GM12878 (cell line): Measurements from ENCODE around the gene MARCHF10. TPM values are rescaled to one million over a fixed set of nuclear protein-coding genes. Genes with fewer than 3 reads are reported as not detected.

Experiments used
- ATAC-seq: fragments of 200-7000 bp; cut with Tn5 transposase; 3 replicates; pipeline ENCODE4 v1.9.1; 2020; ENCODE audit warnings: mild to moderate bottlenecking, moderate library complexity
- BruUV-seq: library from RNA; stranded (reverse); fragments of 400-500 nt; replicated peaks from 2 replicates; lab custom pipeline; 2021; lab: Mats Ljungman, UMichigan
- CTCF ChIA-PET: fragments of 300-600 bp; sonication (Branson Sonifier 250); formaldehyde crosslinking; extraction: SDS; loops from one replicate; lab custom pipeline; 2021; ENCODE audit warnings: inconsistent platforms; lab: Yijun Ruan, JAX
- POLR2A ChIA-PET: fragments of 350-600 bp; formaldehyde crosslinking; extraction: SDS; loops from one replicate; lab custom pipeline; 2021; ENCODE audit warnings: inconsistent platforms; lab: Charles Lee
- RAD21 ChIA-PET: fragments of 300-600 bp; sonication (Branson Sonifier 250); formaldehyde crosslinking; loops from one replicate; lab custom pipeline; 2023; ENCODE audit warnings: antibody characterized with exemption; ENCODE audit not compliant: unreplicated experiment; lab: Charles Lee
- SMC1A ChIA-PET: fragments of 300-600 bp; sonication (Branson Sonifier 250); formaldehyde crosslinking; loops from one replicate; lab custom pipeline; 2023; ENCODE audit not compliant: unreplicated experiment, uncharacterized antibody; lab: Charles Lee
- DNase-seq: peaks from one replicate; pipeline ENCODE4 v3.0.0-alpha.2; 2011; ENCODE audit warnings: low read depth, low spot score
- FAIRE-seq: peaks from 3 replicates; lab custom pipeline; 2011; peaks lifted over from hg19 to GRCh38; lab: Jason Lieb, UNC
- H2AFZ ChIP-seq: 2 replicates; pipeline ENCODE4 v1.6.0; 2011; ENCODE audit warnings: low read depth, low read length, control low read depth; ENCODE audit not compliant: control insufficient read depth
- H3K27ac ChIP-seq: 2 replicates; pipeline ENCODE4 v1.5.1; 2011; ENCODE audit warnings: control low read depth; ENCODE audit not compliant: control insufficient read depth, insufficient read depth
- H3K27me3 ChIP-seq, 2 experiments: replicated peaks in 1 of 2; 2 replicates each; pipeline versions ENCODE4 v1.6.0 to v1.6.1; 2011; ENCODE audit warnings: low read length in 1 of 2; ENCODE audit not compliant: control insufficient read depth in 2 of 2, insufficient read depth in 2 of 2
- H3K36me3 ChIP-seq, 2 experiments: 2 replicates each; pipeline ENCODE4 v1.5.1; 2011; ENCODE audit warnings: low read length in 1 of 2; ENCODE audit not compliant: control insufficient read depth in 2 of 2, insufficient read depth in 2 of 2
- H3K4me1 ChIP-seq: 2 replicates; pipeline ENCODE4 v1.6.1; 2011; ENCODE audit warnings: mild to moderate bottlenecking, low read length, moderate library complexity, mixed read lengths; ENCODE audit not compliant: control insufficient read depth, insufficient read depth
- H3K4me2 ChIP-seq: 2 replicates; pipeline ENCODE4 v1.6.0; 2011; ENCODE audit warnings: control low read depth; ENCODE audit not compliant: control insufficient read depth, insufficient read depth
- H3K4me3 ChIP-seq: fragments of 200-600 bp; sonication (generic); 2 replicates; pipeline ENCODE4 v1.5.1; 2016
- H3K79me2 ChIP-seq: 2 replicates; pipeline ENCODE4 v1.6.0; 2011; ENCODE audit warnings: low read length; ENCODE audit not compliant: control insufficient read depth, insufficient read depth
- H3K9ac ChIP-seq: 2 replicates; pipeline ENCODE4 v1.8.0; 2011; ENCODE audit warnings: low read length, control low read depth, mixed read lengths; ENCODE audit not compliant: control insufficient read depth, insufficient read depth
- H3K9me3 ChIP-seq: replicated peaks from 3 replicates; pipeline ENCODE4 v1.5.1; 2011; ENCODE audit warnings: mild to moderate bottlenecking, low read length; ENCODE audit not compliant: control insufficient read depth, insufficient read depth
- H4K20me1 ChIP-seq: 2 replicates; pipeline ENCODE4 v1.6.0; 2011; ENCODE audit not compliant: control insufficient read depth, insufficient read depth
- ASH2L ChIP-seq: fragments of 300-600, 200-600 bp; sonication (generic); IDR thresholded peaks from 2 replicates; pipeline ENCODE4 v1.6.1; 2017; ENCODE audit warnings: low read depth, mild to moderate bottlenecking, borderline replicate concordance
- BMI1 ChIP-seq: fragments of 450-650 bp; IDR thresholded peaks from 2 replicates; pipeline ENCODE4 v1.6.1; 2016; ENCODE audit warnings: mild to moderate bottlenecking, moderate library complexity, borderline replicate concordance
- IKZF1 ChIP-seq: fragments of 450-650 bp; conservative IDR thresholded peaks from 2 replicates; pipeline ENCODE4 v1.6.1; 2017; ENCODE audit warnings: antibody characterized with exemption, mild to moderate bottlenecking
- JUND ChIP-seq: IDR thresholded peaks from 2 replicates; pipeline ENCODE4 v1.6.1; 2012; ENCODE audit warnings: low read depth, mild to moderate bottlenecking, low read length, improper control_type of control experiment, moderate library complexity
- MTA3 ChIP-seq: IDR thresholded peaks from 2 replicates; pipeline ENCODE4 v1.6.1; 2012; ENCODE audit warnings: low read length, inconsistent platforms, borderline replicate concordance
- MYC ChIP-seq: IDR thresholded peaks from 2 replicates; pipeline ENCODE4 v1.6.1; 2011; ENCODE audit warnings: mild to moderate bottlenecking, low read length, moderate library complexity, inconsistent platforms; ENCODE audit not compliant: insufficient read depth, insufficient replicate concordance, insufficient read length, severe bottlenecking
- POLR2AphosphoS2 ChIP-seq: IDR thresholded peaks from 2 replicates; pipeline ENCODE4 v1.6.1; 2011; ENCODE audit warnings: low read depth, mild to moderate bottlenecking, low read length, improper control_type of control experiment, moderate library complexity
- STAT3 ChIP-seq: IDR thresholded peaks from 2 replicates; pipeline ENCODE4 v1.6.1; 2011; ENCODE audit warnings: low read depth, low read length, improper control_type of control experiment
- WRNIP1 ChIP-seq: IDR thresholded peaks from 2 replicates; pipeline ENCODE4 v1.6.1; 2011; ENCODE audit warnings: low read depth, low read length, improper control_type of control experiment, borderline replicate concordance
- ZBED1 ChIP-seq: IDR thresholded peaks from 2 replicates; pipeline ENCODE4 v1.6.1; 2016; ENCODE audit warnings: borderline replicate concordance
- WGBS: methylation state at CpG from one replicate; pipeline ENCODE4 v1.1.6; 2016; ENCODE audit warnings: low lambda C conversion rate; ENCODE audit not compliant: insufficient replicate concordance, insufficient coverage; ENCODE audit errors: missing lambda C conversion rate; 5-methylcytosine and 5-hydroxymethylcytosine counted together
- in situ Hi-C: fragments of 300-500 bp; cut with MboI; formaldehyde crosslinking; loops from 9 replicates; pipeline ENCODE4 v1.14.3; 2018; ENCODE audit warnings: mixed read lengths
- intact Hi-C: fragments of 100-400 bp; cut with micrococcal nuclease; formaldehyde crosslinking; loops from one replicate; pipeline ENCODE4 v1.14.2; 2022; ENCODE audit not compliant: unreplicated experiment
- polyA plus RNA-seq, 11 experiments: library from polyadenylated mRNA; depleted of rRNA in 4 of 11; unstranded in 6 of 11; stranded (reverse) in 5 of 11; fragments of >200 nt; fragmentation: Nextera tagmentation in 4 of 11; fragmentation: Illumina TruSeq in 1 of 11; extraction: Ambion mirVana in 4 of 11; extraction: Trizol in 1 of 11; gene quantifications; 1 replicate in 1 of 11; 2 replicates in 10 of 11; pipeline versions ENCODE4 v1.2.1 to v1.2.3, GENCODE V29; 2011 to 2016; ENCODE audit warnings: inconsistent platforms in 2 of 11, missing spikeins in 2 of 11, low read depth in 1 of 11
- total RNA-seq, 4 experiments: library from RNA; depleted of rRNA in 3 of 4; stranded (reverse); fragments of >200 nt in 3 of 4; fragmentation: Illumina TruSeq in 1 of 4; extraction: Trizol in 1 of 4; gene quantifications; 2 replicates each; pipeline versions ENCODE4 v1.2.1 to v1.2.3, GENCODE V29; 2013 to 2021
- TF ChIP-seq, protein P1 (sequence below): fragments of 450-650 bp; formaldehyde crosslinking; IDR thresholded peaks from 2 replicates; pipeline ENCODE4 v1.4.0; 2020; ENCODE audit warnings: mild to moderate bottlenecking, moderate library complexity
- TF ChIP-seq, protein P2 (sequence below): fragments of 450-650 bp; IDR thresholded peaks from 2 replicates; pipeline ENCODE4 v1.6.1; 2016; ENCODE audit warnings: mild to moderate bottlenecking, moderate library complexity, borderline replicate concordance
- TF ChIP-seq, protein P3 (sequence below): IDR thresholded peaks from 2 replicates; pipeline ENCODE4 v1.6.1; 2012; ENCODE audit warnings: mild to moderate bottlenecking, low read depth, low read length

The MARCHF10 gene
- total and polyA plus RNA-seq, 10 of the 15 experiments (the other 5 are each of a cell fraction or from before 2014, with no cell fraction given): 0.11 to 0.24 TPM; not detected in 8

DNA sequence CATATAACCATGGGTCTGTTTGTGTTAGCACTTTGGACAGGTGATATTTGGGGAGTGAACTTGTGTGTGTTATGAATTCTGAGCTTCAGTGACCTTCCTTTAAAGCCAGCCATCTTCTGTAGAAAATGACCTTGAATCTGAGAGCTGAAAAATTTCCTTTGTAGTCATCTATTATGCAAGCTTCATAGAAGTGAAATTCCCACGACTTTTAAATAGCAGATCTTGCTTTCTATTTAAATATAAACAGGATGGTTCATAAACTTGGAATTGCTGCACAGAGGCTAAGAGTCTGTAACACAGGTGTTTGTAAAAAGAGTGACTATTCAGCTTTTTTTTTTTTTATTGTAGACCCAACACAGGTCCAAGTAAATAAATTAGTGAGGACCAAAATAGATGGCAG, 85.5 kb downstream of the MARCHF10 start:
- H3K9ac ChIP-seq: no peak overlapping the region
- ChIA-PET POLR2A (interaction anchor here (0.6 kb wide), 2 partner anchors 392 to 720 kb away, joined by 3 to 4 read pairs; no protein-coding TSS in a partner anchor), RAD21 (no interaction called here), CTCF (no interaction called here), SMC1A (interaction anchor here (1.1 kb wide), 1 partner anchor 22 kb away, joined by 3 read pairs; no protein-coding TSS in a partner anchor)
- DNase-seq (no peak), ATAC-seq (no peak), FAIRE-seq (no peak)
- BruUV-seq: no TSS peak
- 0% methylated on average over 1 of the region's 1 CpG for WGBS
- H3K4me1 ChIP-seq: peaks cover 15% of the 10 kb centered on the region
- H3K27ac ChIP-seq: no peak overlapping the region
- H2AFZ ChIP-seq: no peak overlapping the region
- in situ Hi-C loops (no loop called here), intact Hi-C loops (loop anchor here (5.0 kb wide), 1 partner anchor 245 kb away; the partner anchor contains the start of gene TANC2)
- H3K36me3 ChIP-seq: no peaks in the 10 kb centered on the region
- no peak for TF ChIP-seq WRNIP1
- TF ChIP-seq, protein P1, sequence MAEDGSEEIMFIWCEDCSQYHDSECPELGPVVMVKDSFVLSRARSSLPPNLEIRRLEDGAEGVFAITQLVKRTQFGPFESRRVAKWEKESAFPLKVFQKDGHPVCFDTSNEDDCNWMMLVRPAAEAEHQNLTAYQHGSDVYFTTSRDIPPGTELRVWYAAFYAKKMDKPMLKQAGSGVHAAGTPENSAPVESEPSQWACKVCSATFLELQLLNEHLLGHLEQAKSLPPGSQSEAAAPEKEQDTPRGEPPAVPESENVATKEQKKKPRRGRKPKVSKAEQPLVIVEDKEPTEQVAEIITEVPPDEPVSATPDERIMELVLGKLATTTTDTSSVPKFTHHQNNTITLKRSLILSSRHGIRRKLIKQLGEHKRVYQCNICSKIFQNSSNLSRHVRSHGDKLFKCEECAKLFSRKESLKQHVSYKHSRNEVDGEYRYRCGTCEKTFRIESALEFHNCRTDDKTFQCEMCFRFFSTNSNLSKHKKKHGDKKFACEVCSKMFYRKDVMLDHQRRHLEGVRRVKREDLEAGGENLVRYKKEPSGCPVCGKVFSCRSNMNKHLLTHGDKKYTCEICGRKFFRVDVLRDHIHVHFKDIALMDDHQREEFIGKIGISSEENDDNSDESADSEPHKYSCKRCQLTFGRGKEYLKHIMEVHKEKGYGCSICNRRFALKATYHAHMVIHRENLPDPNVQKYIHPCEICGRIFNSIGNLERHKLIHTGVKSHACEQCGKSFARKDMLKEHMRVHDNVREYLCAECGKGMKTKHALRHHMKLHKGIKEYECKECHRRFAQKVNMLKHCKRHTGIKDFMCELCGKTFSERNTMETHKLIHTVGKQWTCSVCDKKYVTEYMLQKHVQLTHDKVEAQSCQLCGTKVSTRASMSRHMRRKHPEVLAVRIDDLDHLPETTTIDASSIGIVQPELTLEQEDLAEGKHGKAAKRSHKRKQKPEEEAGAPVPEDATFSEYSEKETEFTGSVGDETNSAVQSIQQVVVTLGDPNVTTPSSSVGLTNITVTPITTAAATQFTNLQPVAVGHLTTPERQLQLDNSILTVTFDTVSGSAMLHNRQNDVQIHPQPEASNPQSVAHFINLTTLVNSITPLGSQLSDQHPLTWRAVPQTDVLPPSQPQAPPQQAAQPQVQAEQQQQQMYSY (CRISPR knock-in tag): no peak
- TF ChIP-seq ASH2L: no peak
- TF ChIP-seq MYC: no peak
- TF ChIP-seq BMI1: no peak
- TF ChIP-seq, protein P2, sequence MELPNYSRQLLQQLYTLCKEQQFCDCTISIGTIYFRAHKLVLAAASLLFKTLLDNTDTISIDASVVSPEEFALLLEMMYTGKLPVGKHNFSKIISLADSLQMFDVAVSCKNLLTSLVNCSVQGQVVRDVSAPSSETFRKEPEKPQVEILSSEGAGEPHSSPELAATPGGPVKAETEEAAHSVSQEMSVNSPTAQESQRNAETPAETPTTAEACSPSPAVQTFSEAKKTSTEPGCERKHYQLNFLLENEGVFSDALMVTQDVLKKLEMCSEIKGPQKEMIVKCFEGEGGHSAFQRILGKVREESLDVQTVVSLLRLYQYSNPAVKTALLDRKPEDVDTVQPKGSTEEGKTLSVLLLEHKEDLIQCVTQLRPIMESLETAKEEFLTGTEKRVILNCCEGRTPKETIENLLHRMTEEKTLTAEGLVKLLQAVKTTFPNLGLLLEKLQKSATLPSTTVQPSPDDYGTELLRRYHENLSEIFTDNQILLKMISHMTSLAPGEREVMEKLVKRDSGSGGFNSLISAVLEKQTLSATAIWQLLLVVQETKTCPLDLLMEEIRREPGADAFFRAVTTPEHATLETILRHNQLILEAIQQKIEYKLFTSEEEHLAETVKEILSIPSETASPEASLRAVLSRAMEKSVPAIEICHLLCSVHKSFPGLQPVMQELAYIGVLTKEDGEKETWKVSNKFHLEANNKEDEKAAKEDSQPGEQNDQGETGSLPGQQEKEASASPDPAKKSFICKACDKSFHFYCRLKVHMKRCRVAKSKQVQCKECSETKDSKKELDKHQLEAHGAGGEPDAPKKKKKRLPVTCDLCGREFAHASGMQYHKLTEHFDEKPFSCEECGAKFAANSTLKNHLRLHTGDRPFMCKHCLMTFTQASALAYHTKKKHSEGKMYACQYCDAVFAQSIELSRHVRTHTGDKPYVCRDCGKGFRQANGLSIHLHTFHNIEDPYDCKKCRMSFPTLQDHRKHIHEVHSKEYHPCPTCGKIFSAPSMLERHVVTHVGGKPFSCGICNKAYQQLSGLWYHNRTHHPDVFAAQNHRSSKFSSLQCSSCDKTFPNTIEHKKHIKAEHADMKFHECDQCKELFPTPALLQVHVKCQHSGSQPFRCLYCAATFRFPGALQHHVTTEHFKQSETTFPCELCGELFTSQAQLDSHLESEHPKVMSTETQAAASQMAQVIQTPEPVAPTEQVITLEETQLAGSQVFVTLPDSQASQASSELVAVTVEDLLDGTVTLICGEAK: no peak
- no peak for TF ChIP-seq IKZF1
- TF ChIP-seq MTA3: no peak
- no peak for TF ChIP-seq ZBED1
- TF ChIP-seq, protein P3, sequence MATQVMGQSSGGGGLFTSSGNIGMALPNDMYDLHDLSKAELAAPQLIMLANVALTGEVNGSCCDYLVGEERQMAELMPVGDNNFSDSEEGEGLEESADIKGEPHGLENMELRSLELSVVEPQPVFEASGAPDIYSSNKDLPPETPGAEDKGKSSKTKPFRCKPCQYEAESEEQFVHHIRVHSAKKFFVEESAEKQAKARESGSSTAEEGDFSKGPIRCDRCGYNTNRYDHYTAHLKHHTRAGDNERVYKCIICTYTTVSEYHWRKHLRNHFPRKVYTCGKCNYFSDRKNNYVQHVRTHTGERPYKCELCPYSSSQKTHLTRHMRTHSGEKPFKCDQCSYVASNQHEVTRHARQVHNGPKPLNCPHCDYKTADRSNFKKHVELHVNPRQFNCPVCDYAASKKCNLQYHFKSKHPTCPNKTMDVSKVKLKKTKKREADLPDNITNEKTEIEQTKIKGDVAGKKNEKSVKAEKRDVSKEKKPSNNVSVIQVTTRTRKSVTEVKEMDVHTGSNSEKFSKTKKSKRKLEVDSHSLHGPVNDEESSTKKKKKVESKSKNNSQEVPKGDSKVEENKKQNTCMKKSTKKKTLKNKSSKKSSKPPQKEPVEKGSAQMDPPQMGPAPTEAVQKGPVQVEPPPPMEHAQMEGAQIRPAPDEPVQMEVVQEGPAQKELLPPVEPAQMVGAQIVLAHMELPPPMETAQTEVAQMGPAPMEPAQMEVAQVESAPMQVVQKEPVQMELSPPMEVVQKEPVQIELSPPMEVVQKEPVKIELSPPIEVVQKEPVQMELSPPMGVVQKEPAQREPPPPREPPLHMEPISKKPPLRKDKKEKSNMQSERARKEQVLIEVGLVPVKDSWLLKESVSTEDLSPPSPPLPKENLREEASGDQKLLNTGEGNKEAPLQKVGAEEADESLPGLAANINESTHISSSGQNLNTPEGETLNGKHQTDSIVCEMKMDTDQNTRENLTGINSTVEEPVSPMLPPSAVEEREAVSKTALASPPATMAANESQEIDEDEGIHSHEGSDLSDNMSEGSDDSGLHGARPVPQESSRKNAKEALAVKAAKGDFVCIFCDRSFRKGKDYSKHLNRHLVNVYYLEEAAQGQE: no peak
- no peak for TF ChIP-seq STAT3
- no peak for TF ChIP-seq POLR2AphosphoS2
- no peak for TF ChIP-seq JUND
- peaks cover 4% of the 10 kb centered on the region; the same call in 2 of the 3 replicates for H3K9me3 ChIP-seq
- no peak overlapping the region for H3K4me3 ChIP-seq
- no peaks in the 10 kb centered on the region for H3K79me2 ChIP-seq
- H3K4me2 ChIP-seq: no peak overlapping the region
- H4K20me1 ChIP-seq: no peaks in the 10 kb centered on the region
- no peaks in the 10 kb centered on the region for H3K27me3 ChIP-seq
